ENCODE results near the gene FAM149A.

Gene FAM149A

DNA sequence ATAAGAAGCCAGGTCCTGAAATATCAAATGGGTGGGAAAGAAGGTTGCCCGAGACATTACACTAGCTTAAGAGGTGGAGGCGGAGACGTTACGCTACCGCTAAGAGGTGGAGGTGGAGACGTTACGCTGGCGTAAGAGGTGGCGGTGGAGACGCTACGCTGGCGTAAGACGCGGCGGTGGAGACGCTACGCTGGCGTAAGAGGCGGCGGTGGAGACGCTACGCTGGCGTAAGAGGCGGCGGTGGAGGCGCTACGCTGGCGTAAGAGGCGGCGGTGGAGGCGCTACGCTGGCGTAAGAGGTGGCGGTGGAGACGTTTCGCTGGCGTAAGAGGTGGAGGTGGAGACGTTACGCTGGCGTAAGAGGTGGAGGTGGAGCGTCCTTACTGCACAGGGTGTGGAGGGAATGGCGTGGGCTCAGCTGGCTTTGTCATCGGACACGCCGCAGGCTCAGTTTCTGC lies 99.6 kb downstream of the FAM149A start:
- DNase-seq, result no peak

DNA sequence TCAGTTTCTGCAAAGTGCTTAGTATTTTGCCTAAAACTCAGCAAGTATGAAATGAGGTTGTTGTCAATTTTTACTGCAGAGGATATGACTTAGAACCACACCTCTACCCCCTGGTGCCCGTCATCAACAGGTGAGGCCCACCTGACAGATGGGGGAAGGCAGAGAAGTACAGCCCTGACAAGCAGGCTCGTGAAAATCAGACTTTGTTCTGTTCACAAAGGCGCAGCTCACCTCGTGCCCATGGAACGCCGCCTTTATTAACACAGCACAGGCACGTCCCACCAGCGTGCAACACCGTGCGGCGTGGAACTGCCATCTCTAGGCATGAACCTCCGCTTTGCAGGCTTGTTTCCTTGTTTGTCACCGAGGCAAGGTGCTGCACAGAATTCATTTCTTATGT lies 100.2 kb downstream of the FAM149A start:
- DNase-seq, result no peak

GRCh38 chr4:186205156-186205555 lies 100.7 kb downstream of the FAM149A start:
- DNase-seq, result no peak

DNA sequence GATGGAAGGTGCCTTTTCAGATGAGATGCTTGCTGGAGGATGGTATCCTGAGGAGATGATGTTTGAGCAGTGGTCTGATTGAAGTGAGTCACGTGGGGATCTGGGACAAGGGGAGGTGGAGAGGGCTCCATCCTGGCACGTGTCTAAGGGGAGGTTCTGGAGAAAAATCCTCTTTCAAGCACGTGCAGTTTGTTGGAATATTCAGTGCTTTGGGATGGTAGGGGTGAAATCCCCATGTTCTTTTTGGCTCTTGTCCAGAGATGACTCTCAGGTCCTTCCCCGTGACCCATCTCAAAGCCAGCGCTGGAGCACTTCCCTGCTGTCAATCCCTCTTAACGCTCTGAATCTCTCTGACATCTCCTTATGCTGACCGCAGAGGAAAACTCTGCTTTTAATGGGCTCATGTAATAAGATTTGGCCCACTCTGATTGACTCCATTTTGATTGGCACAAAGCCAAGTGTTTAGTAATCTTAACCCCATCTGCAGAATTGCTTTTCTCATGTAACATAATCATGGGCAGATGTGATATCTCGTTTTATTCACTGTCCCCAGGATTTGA lies 112.0 kb downstream of the FAM149A start:
- no peak for DNase-seq

GRCh38 chr4:186217733-186218293 lies 113.3 kb downstream of the FAM149A start:
- DNase-seq, result no peak

DNA sequence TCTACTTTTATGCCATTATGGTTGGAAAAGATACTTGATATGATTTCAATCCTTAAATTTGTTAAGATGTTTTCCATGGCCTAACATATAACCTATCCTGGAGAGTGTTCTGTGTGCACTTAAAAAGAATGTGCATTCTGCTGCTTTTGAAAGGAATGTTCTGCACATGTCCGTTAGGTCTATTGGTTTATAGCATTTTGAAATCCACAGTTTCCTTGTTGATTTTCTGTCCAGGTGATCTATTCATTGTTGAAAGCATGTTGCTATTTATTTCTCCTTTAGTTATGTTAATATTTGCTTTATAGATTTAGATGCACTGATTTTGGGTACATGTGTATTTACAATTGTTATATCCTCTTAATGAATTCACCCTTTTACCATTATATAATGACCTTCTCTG lies 117.1 kb downstream of the FAM149A start:
- DNase-seq, result no peak
